ENCODE measurements around the gene RPS18.

Gene RPS18

GRCh38 chr6:33314943-33315792 is 43.3 kb downstream of the RPS18 start:
- no peak for DNase-seq (ENCODE audit: low read depth)

GRCh38 chr6:33315793-33316602 is 44.1 kb downstream of the RPS18 start:
- DNase-seq (ENCODE audit: low read depth): no peak

- no peak for DNase-seq (ENCODE audit: low read depth)
Observed at GRCh38 chr6:33316603-33317418, 44.9 kb downstream of the RPS18 start.

GRCh38 chr6:33317419-33317668 is 45.5 kb downstream of the RPS18 start:
- no peak for DNase-seq (ENCODE audit: low read depth)

GRCh38 chr6:33317669-33318425 is 46.0 kb downstream of the RPS18 start, which contains the start of gene ZBTB22:
Gene ZBTB22, minus strand, starts transcription at chr6:33317744. Its CDS starts 828 bp downstream, at chr6:33316916.
- DNase-seq (ENCODE audit: low read depth): peak; percentile 98

GRCh38 chr6:33318426-33319073 is 46.7 kb downstream of the RPS18 start:
- DNase-seq (ENCODE audit: low read depth): no peak

GRCh38 chr6:33319939-33320314 is 48.1 kb downstream of the RPS18 start:
- no peak for DNase-seq (ENCODE audit: low read depth)

GRCh38 chr6:33320315-33321181 is 48.7 kb downstream of the RPS18 start:
- peak; percentile 81 for DNase-seq (ENCODE audit: low read depth)

- no peak for DNase-seq (ENCODE audit: low read depth)
Observed at GRCh38 chr6:33321227-33321626, 49.4 kb downstream of the RPS18 start.

GRCh38 chr6:33323623-33323948 is 51.7 kb downstream of the RPS18 start:
- DNase-seq (ENCODE audit: low read depth): no peak

GRCh38 chr6:33324125-33324524 is 52.2 kb downstream of the RPS18 start:
- DNase-seq (ENCODE audit: low read depth): no peak

Data from fibroblast of gingiva (primary cell).